Body of pancreas (tissue), 4 donors: Measurements from ENCODE around the gene NOTCH4.

Experiments used
- CTCF ChIP-seq, 7 experiments: fragments of 450-650 bp in 4 of 7; fragments of 200-600 bp in 3 of 7; sonication (generic) in 3 of 7; IDR thresholded peaks; one replicate each; pipeline ENCODE4 v1.5.1; 2016 to 2019; ENCODE audit warnings: antibody characterized with exemption in 7 of 7
- POLR2A ChIP-seq, 3 donors: fragments of 450-650 bp; IDR thresholded peaks; one replicate each; pipeline ENCODE4 v1.6.1; 2016; ENCODE audit warnings: antibody characterized with exemption in 3 of 3, mild to moderate bottlenecking in 2 of 3

- TF ChIP-seq CTCF (IDR thresholded peaks at IDR 0.05) (no peak), POLR2A (IDR thresholded peaks at IDR 0.05) (no peak)
These were observed 30.9 kb upstream of the NOTCH4 start for GRCh38 chr6:32254761-32255198.
